GM23248 (cell line): Measurements from ENCODE around the gene DIDO1. TPM values are rescaled to one million over a fixed set of nuclear protein-coding genes. Genes with fewer than 3 reads are reported as not detected.

Source experiments
- DNase-seq: peaks from one replicate; pipeline ENCODE4 v3.0.0-alpha.2; 2015
- H2AFZ ChIP-seq: fragments of 200-600 bp; sonication (generic); 2 replicates; pipeline ENCODE4 v1.6.1; 2016; ENCODE audit warnings: antibody characterized with exemption
- H3F3A ChIP-seq: fragments of 200-600 bp; sonication (generic); 2 replicates; pipeline ENCODE4 v1.6.1; 2016; ENCODE audit warnings: mild to moderate bottlenecking, antibody characterized with exemption, mixed run types; ENCODE audit not compliant: insufficient read depth
- H3K27ac ChIP-seq: fragments of 200-600 bp; sonication (generic); 2 replicates; pipeline ENCODE4 v1.5.1; 2016; ENCODE audit warnings: mild to moderate bottlenecking
- H3K27me3 ChIP-seq: fragments of 200-600 bp; sonication (generic); replicated peaks from 2 replicates; pipeline ENCODE4 v1.6.1; 2016; ENCODE audit warnings: mild to moderate bottlenecking; ENCODE audit not compliant: insufficient read depth
- H3K36me3 ChIP-seq: fragments of 200-600 bp; sonication (generic); 2 replicates; pipeline ENCODE4 v1.6.1; 2016; ENCODE audit warnings: low read depth, mild to moderate bottlenecking
- H3K4me1 ChIP-seq: fragments of 200-600 bp; sonication (generic); 2 replicates; pipeline ENCODE4 v1.6.1; 2016; ENCODE audit warnings: mild to moderate bottlenecking; ENCODE audit not compliant: insufficient read depth
- H3K4me2 ChIP-seq: fragments of 200-600 bp; sonication (generic); one replicate; pipeline ENCODE4 v1.6.1; 2016; ENCODE audit warnings: mild to moderate bottlenecking; ENCODE audit not compliant: unreplicated experiment
- H3K4me3 ChIP-seq: fragments of 200-600 bp; sonication (generic); 2 replicates; pipeline ENCODE4 v1.5.1; 2016; ENCODE audit warnings: mild to moderate bottlenecking
- H3K79me2 ChIP-seq: fragments of 200-600 bp; sonication (generic); 2 replicates; pipeline ENCODE4 v1.6.1; 2016; ENCODE audit warnings: mild to moderate bottlenecking; ENCODE audit not compliant: insufficient read depth
- H3K9ac ChIP-seq: fragments of 200-600 bp; sonication (generic); 2 replicates; pipeline ENCODE4 v1.6.1; 2016; ENCODE audit warnings: mild to moderate bottlenecking
- H3K9me2 ChIP-seq: fragments of 200-600 bp; sonication (generic); 2 replicates; pipeline ENCODE4 v1.6.1; 2016; ENCODE audit warnings: mixed run types, mild to moderate bottlenecking, moderate library complexity; ENCODE audit not compliant: insufficient read depth
- H3K9me3 ChIP-seq: fragments of 200-600 bp; sonication (generic); one replicate; pipeline ENCODE4 v1.6.1; 2017; ENCODE audit warnings: low read depth
- H4K20me1 ChIP-seq: fragments of 200-600 bp; sonication (generic); 2 replicates; pipeline ENCODE4 v1.6.0; 2016; ENCODE audit not compliant: insufficient read depth
- EZH2 ChIP-seq: fragments of 200-600 bp; sonication (generic); IDR thresholded peaks from 2 replicates; pipeline ENCODE4 v1.6.1; 2018; ENCODE audit warnings: antibody characterized with exemption, mild to moderate bottlenecking; ENCODE audit not compliant: insufficient read depth, poor library complexity, severe bottlenecking
- EZH2phosphoT487 ChIP-seq: fragments of 200-600 bp; sonication (generic); IDR thresholded peaks from 2 replicates; pipeline ENCODE4 v1.6.1; 2018; ENCODE audit warnings: antibody characterized with exemption, moderate library complexity, mild to moderate bottlenecking, low read depth; ENCODE audit not compliant: insufficient read depth
- WGBS, 2 experiments: methylation state at CpG; one replicate each; pipeline ENCODE4 v1.1.6; 2015 to 2017; ENCODE audit warnings: low lambda C conversion rate in 2 of 2, low coverage in 1 of 2; ENCODE audit errors: missing lambda C conversion rate in 2 of 2; 5-methylcytosine and 5-hydroxymethylcytosine counted together
- in situ Hi-C: fragments of 300-500 bp; cut with MboI; formaldehyde crosslinking; loops from 2 replicates; pipeline ENCODE4 v1.15.0; 2020
- polyA plus RNA-seq: library from polyadenylated mRNA; unstranded; fragments of >200 nt; fragmentation: Nextera tagmentation; extraction: Ambion mirVana; gene quantifications from 2 replicates; pipeline ENCODE4 v1.2.1, GENCODE V29; 2016
- total RNA-seq: library from RNA; depleted of rRNA; stranded (reverse); fragments of >200 nt; shearing (Covaris generic); gene quantifications from 2 replicates; pipeline ENCODE4 v1.2.3, GENCODE V29; 2014

Gene DIDO1
- total and polyA plus RNA-seq, 2 experiments from 2014 or later = 16.2 to 37.1 TPM

DNA sequence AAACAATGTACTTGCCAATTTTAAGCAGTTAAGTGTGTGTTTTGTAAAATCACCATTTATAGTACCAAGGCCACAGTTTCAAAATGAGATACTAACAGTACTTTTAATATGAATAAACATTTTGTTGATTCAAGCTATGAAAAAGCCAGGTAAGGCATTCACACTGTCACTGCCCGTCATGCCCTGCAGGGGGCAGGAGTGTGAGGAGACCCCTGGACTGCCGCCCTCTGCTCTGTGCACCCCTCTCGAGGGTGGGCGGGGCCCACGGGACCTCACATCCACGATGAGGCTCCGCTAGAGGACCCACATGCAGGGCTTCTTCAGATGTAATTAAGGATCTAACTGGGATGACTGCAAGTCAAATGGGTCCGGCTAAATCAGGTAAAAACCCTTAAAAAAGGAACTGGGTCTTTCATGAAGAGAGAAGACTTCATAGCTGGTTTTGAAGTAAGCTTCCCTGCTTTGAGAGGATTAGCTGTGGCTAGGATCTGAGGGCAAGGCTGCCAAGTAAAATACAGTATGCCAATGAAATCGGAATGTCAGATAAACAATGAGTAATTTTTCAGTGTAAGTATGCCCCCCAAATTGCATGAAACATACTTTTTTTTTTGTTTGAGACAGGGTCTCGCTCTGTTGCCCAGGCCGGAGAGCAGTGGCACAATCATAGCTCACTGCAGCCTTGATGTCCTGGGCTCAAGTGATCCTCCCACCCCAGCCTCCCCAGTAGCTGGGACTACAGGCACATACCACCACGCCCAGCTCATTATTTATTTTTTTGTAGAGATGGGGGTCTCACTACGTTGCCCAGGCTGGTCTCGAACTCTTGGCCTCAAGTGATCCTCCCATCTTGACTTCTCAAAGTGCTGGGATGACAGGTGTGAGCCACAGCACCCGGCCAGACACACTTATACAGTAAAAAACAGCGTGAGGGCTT lies 18.7 kb downstream of the DIDO1 start:
- in situ Hi-C loops = no loop called here

DNA sequence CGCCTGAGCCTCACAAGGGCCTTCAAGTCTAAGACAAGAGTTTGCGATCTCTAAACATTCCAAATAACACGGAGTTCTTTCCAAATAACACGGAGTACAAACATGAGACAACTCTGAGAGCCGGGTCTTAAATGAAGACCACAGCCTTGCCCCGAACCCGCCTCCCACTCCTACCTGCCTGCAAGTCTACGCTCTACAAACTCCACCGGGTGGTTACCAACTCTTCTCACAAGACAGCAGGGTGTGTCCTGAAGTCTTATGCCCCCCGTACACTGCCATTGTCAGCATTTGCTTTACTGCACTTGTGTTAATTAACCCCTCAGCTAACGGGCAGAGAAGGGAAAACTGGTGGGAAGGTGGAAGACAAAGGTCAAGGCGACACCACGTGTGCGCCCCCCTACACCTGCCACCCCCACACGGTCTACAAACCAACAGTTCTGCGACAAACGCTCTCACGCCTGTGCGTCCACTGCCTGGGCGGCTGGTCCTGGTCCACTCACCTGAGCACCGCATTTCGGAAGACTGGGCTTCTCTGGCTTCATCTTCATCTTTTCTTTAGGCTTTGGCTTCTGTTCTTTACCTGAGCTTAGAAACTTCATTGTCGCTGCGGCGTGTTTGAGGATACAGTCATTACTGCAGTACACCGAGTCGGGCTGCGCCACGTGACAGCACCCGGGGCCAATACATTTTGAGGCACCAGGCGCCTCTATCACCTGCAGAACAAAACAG lies 19.5 kb downstream of the DIDO1 start:
- no peak overlapping the region for H3K4me3 ChIP-seq
- H3K9me2 ChIP-seq = no peaks in the 10 kb centered on the region
- peaks cover 85% of the 10 kb centered on the region for H3K79me2 ChIP-seq
- H4K20me1 ChIP-seq = peaks cover 2% of the 10 kb centered on the region; the same call in 1 of the 2 replicates
- H3K9me3 ChIP-seq = no peaks in the 10 kb centered on the region
- no peak for DNase-seq
- in situ Hi-C loops = no loop called here
- H3K9ac ChIP-seq = no peak overlapping the region
- 92 to 93% methylated on average over 31 of the region's 31 CpGs for WGBS, 2 experiments
- no peaks in the 10 kb centered on the region for H3K27me3 ChIP-seq
- H3F3A ChIP-seq = peaks cover 9% of the 10 kb centered on the region
- no peak overlapping the region for H3K27ac ChIP-seq
- peaks cover 61% of the 10 kb centered on the region for H3K36me3 ChIP-seq
- H3K4me2 ChIP-seq = no peak overlapping the region
- no peak overlapping the region for H2AFZ ChIP-seq
- no peak for TF ChIP-seq EZH2phosphoT487
- no peak for TF ChIP-seq EZH2
- H3K4me1 ChIP-seq = no peaks in the 10 kb centered on the region

More for the DNA sequence above, 18.7 kb downstream of the DIDO1 start:
- no peak overlapping the region for H3K9ac ChIP-seq
- 73 to 77% methylated on average over 16 of the region's 16 CpGs for WGBS, 2 experiments
- H3F3A ChIP-seq = peaks cover 4% of the 10 kb centered on the region
- no peaks in the 10 kb centered on the region for H3K9me3 ChIP-seq
- H3K4me3 ChIP-seq = no peak overlapping the region
- H3K79me2 ChIP-seq = peaks cover 94% of the 10 kb centered on the region
- H2AFZ ChIP-seq = no peak overlapping the region
- no peak overlapping the region for H3K27ac ChIP-seq
- peaks cover 2% of the 10 kb centered on the region; the same call in 1 of the 2 replicates for H4K20me1 ChIP-seq
- H3K27me3 ChIP-seq = no peaks in the 10 kb centered on the region
- no peaks in the 10 kb centered on the region for H3K9me2 ChIP-seq
- no peak overlapping the region for H3K4me2 ChIP-seq
- no peak for TF ChIP-seq EZH2phosphoT487
- TF ChIP-seq EZH2 = no peak
- H3K36me3 ChIP-seq = peaks cover 55% of the 10 kb centered on the region
- peak; percentile 22 for DNase-seq
- no peaks in the 10 kb centered on the region for H3K4me1 ChIP-seq

DNA sequence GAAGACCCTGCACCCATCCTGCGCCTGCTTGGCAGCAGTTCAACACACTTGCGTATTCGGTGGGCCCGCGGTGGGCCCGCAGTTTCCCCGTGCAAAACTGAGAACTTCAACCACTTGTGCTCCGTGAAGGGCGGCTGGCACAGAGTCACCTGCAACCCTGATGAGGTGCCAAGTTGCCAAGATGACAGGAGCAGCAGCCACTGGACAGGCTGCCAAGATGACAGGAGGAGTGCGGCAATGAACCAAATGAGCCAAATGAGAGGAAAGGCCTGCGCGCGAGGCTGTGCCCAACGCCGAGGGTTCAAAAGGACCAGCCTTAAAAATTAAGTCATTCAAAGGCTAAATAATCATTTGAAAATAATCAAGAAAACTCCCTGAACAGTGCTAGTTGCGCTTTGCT lies 20.1 kb downstream of the DIDO1 start:
- DNase-seq = no peak
- Histone ChIP-seq H3K9ac (no peak overlapping the region), H3K9me2 (no peaks in the 10 kb centered on the region), H2AFZ (no peak overlapping the region), H3K27ac (no peak overlapping the region), H3K36me3 (peaks cover 67% of the 10 kb centered on the region), H3K27me3 (no peaks in the 10 kb centered on the region), H3K4me3 (no peak overlapping the region), H3F3A (peaks cover 15% of the 10 kb centered on the region), H3K9me3 (no peaks in the 10 kb centered on the region), H3K4me2 (no peak overlapping the region), H3K79me2 (peaks cover 79% of the 10 kb centered on the region), H3K4me1 (no peaks in the 10 kb centered on the region), H4K20me1 (peaks cover 2% of the 10 kb centered on the region; the same call in 1 of the 2 replicates)
- WGBS, 2 experiments = 90 to 91% methylated on average over 16 of the region's 16 CpGs
- TF ChIP-seq EZH2phosphoT487 (no peak), EZH2 (no peak)
- in situ Hi-C loops = no loop called here

DNA sequence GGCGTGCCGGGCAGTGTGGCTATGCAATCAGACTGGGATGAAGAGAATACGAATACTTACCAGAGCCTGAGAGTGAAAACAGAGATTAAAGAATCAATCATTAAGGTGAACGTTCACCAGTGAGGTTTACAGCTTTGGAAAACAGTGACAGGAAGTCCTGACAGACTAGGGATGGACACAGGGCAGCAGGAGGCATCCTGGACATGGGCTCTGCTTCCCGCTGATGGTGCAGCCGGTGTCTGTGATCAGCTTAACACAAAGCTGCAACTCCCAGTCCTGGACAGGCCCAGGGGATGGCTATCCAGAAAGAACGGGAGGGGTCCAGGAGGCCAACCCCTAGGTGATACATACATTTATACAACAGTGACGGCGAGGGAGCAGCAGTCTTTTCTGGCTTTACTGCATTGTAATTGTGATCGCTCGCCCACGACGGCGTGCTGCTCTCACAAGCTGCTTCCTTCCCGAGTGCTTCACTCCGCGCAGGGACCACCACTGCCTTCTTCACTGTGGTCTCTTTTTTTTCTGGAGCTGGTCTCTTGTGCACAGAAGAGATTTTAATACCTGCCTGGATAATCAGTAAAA lies 20.7 kb downstream of the DIDO1 start:
- Histone ChIP-seq H3K36me3 (peaks cover 69% of the 10 kb centered on the region), H3K9ac (no peak overlapping the region), H3K9me3 (no peaks in the 10 kb centered on the region), H3K4me3 (no peak overlapping the region), H3K79me2 (peaks cover 73% of the 10 kb centered on the region), H3F3A (peaks cover 21% of the 10 kb centered on the region), H4K20me1 (peaks cover 2% of the 10 kb centered on the region; the same call in 1 of the 2 replicates), H3K4me1 (no peaks in the 10 kb centered on the region), H3K27ac (no peak overlapping the region), H3K27me3 (no peaks in the 10 kb centered on the region), H3K4me2 (no peak overlapping the region), H2AFZ (no peak overlapping the region), H3K9me2 (no peaks in the 10 kb centered on the region)
- 90 to 92% methylated on average over 17 of the region's 17 CpGs for WGBS, 2 experiments
- TF ChIP-seq EZH2 = no peak
- no peak for TF ChIP-seq EZH2phosphoT487
- no peak for DNase-seq
- in situ Hi-C loops = no loop called here
